ENCODE data around the gene ADGRA1.

DNA sequence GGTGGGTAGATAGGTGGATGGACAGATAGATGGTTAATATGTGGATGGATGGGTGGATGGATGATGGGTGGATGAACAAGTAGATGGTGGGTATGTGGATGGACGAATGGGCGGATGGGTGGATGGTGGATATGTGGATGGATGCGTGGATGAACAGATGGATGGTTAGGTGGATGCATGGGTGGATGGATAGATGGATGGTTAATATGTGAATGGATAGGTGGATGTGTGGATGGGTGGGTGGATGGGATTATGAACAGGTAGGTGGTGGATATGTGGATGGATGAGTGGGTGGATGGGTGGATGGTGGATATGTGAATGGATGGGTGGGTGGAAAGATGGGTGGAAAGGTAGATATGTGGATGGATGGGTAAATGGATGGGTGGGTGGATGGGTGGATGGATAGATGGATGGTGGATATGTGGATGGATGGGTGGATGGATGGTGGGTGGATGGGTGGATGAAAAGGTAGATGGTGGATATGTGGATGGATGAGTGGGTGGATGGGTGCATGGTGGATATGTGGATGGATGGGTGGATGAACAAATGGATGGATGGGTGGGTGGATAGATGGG, 87.1 kb downstream of the ADGRA1 start:
- TF ChIP-seq, protein P1, sequence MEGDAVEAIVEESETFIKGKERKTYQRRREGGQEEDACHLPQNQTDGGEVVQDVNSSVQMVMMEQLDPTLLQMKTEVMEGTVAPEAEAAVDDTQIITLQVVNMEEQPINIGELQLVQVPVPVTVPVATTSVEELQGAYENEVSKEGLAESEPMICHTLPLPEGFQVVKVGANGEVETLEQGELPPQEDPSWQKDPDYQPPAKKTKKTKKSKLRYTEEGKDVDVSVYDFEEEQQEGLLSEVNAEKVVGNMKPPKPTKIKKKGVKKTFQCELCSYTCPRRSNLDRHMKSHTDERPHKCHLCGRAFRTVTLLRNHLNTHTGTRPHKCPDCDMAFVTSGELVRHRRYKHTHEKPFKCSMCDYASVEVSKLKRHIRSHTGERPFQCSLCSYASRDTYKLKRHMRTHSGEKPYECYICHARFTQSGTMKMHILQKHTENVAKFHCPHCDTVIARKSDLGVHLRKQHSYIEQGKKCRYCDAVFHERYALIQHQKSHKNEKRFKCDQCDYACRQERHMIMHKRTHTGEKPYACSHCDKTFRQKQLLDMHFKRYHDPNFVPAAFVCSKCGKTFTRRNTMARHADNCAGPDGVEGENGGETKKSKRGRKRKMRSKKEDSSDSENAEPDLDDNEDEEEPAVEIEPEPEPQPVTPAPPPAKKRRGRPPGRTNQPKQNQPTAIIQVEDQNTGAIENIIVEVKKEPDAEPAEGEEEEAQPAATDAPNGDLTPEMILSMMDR (IDR thresholded peaks at IDR 0.05; ENCODE audit: extremely low read depth in 1 of 2, insufficient read depth in 1 of 2, low read depth in 1 of 2, low read length in 2 of 2): no peak
- no peak for TF ChIP-seq MAX (IDR thresholded peaks at IDR 0.05; ENCODE audit: insufficient read depth, insufficient read length)
